Osteocyte (in vitro differentiated cells): ENCODE results near the gene TRIM27. TPM values are rescaled to one million over a fixed set of nuclear protein-coding genes. Genes with fewer than 3 reads are reported as not detected.
"Not testable (repeated sequence)": the region's sequence is repeated elsewhere in the genome, so short reads cannot be mapped to it uniquely, and the experiment has no call there.

ENCODE experiments used
- DNase-seq: peaks from one replicate; pipeline ENCODE4 v3.0.0; 2021; ENCODE audit warnings: mixed read lengths; ENCODE audit not compliant: unreplicated experiment; ENCODE audit errors: extremely low spot score
- H3K27ac Mint-ChIP-seq: one replicate; pipeline ENCODE4 v1.8.0; 2021; ENCODE audit warnings: mild to moderate bottlenecking, mixed read lengths; ENCODE audit not compliant: unreplicated experiment
- H3K27me3 Mint-ChIP-seq: one replicate; pipeline ENCODE4 v1.8.0; 2021; ENCODE audit warnings: mixed read lengths; ENCODE audit not compliant: unreplicated experiment
- H3K36me3 Mint-ChIP-seq: one replicate; pipeline ENCODE4 v1.8.0; 2021; ENCODE audit warnings: mixed read lengths; ENCODE audit not compliant: unreplicated experiment
- H3K4me1 Mint-ChIP-seq: one replicate; pipeline ENCODE4 v1.8.0; 2021; ENCODE audit warnings: mixed read lengths; ENCODE audit not compliant: unreplicated experiment
- H3K4me3 Mint-ChIP-seq: one replicate; pipeline ENCODE4 v1.8.0; 2021; ENCODE audit warnings: mild to moderate bottlenecking, moderate library complexity, mixed read lengths; ENCODE audit not compliant: unreplicated experiment
- H3K9me3 Mint-ChIP-seq: one replicate; pipeline ENCODE4 v1.8.0; 2021; ENCODE audit warnings: mixed read lengths; ENCODE audit not compliant: unreplicated experiment
- total RNA-seq: library from RNA; stranded (reverse); gene quantifications from 2 replicates; pipeline ENCODE4 v1.2.1, GENCODE V29; 2021
- TF ChIP-seq, protein P1 (sequence below): fragments of 200-600 bp; sonication (generic); IDR thresholded peaks from 2 replicates; pipeline ENCODE4 v1.5.0; 2021; ENCODE audit warnings: antibody characterized with exemption, mild to moderate bottlenecking, moderate library complexity

TRIM27 gene
- total RNA-seq, 1 donor from 2014 or later: 58.3 TPM

DNA sequence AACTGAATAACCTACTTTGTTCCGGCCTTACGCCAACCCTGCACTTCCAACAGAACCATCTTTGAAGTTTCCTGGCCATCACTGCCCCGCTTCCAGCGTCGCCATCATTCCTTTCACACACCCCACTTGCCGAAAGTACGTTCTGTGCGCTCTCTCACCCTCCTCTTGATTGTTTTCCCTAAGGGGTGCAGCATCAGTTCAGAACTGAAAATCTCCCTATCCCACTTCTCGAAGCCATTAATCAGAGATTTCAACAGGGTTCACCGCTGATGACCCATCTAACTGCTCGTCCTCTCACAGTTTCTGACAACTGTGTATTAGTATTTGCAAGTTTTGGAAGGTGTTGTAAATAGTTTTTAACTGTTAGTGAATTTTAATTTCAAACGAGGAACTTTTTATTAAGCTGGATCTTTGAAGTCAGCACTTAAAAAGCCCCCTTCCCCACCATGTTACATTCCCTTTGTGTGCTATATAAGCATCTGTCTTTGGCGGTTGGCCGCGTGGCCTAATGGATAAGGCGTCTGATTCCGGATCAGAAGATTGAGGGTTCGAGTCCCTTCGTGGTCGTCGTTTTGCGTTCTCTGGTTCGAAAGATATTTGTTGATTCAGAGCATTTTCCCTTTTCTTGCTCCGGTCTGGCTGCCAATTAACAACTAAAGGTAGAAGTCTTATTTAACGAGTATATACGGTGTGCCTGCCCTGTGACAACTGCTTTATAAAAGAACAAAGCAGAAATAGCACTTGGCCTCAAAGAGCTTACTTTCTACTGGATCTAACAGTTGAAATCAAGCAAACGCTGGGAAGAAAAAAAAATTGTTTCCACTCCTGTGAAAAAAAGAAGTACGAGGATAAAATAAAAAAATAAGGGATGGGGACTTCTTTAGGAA lies 42.6 kb downstream of the TRIM27 start:
- Mint-ChIP-seq H3K27me3 (peaks cover 32% of the 10 kb centered on the region), H3K27ac (peak overlapping the region; percentile 64), H3K36me3 (no peaks in the 10 kb centered on the region), H3K4me1 (peaks cover 10% of the 10 kb centered on the region), H3K4me3 (peak overlapping the region; percentile 85), H3K9me3 (no peaks in the 10 kb centered on the region)
- peak; percentile 90 for DNase-seq
- TF ChIP-seq, protein P1, sequence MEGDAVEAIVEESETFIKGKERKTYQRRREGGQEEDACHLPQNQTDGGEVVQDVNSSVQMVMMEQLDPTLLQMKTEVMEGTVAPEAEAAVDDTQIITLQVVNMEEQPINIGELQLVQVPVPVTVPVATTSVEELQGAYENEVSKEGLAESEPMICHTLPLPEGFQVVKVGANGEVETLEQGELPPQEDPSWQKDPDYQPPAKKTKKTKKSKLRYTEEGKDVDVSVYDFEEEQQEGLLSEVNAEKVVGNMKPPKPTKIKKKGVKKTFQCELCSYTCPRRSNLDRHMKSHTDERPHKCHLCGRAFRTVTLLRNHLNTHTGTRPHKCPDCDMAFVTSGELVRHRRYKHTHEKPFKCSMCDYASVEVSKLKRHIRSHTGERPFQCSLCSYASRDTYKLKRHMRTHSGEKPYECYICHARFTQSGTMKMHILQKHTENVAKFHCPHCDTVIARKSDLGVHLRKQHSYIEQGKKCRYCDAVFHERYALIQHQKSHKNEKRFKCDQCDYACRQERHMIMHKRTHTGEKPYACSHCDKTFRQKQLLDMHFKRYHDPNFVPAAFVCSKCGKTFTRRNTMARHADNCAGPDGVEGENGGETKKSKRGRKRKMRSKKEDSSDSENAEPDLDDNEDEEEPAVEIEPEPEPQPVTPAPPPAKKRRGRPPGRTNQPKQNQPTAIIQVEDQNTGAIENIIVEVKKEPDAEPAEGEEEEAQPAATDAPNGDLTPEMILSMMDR: no peak

- Mint-ChIP-seq H3K4me1 (peaks cover 10% of the 10 kb centered on the region), H3K27me3 (peaks cover 35% of the 10 kb centered on the region), H3K27ac (peak overlapping the region; percentile 64), H3K4me3 (peak overlapping the region; percentile 85), H3K36me3 (no peaks in the 10 kb centered on the region), H3K9me3 (no peaks in the 10 kb centered on the region)
- DNase-seq: no peak
- TF ChIP-seq, protein P1: no peak
These were observed 43.3 kb downstream of the TRIM27 start for GRCh38 chr6:28880519-28880893.

GRCh38 chr6:28876710-28877109 lies 47.1 kb downstream of the TRIM27 start:
- peaks cover 34% of the 10 kb centered on the region for H3K27me3 Mint-ChIP-seq
- TF ChIP-seq, protein P1: no peak

GRCh38 chr6:28875191-28875747 lies 48.5 kb downstream of the TRIM27 start:
- Mint-ChIP-seq H3K4me3 (no peak overlapping the region), H3K27ac (no peak overlapping the region), H3K4me1 (peaks cover 2% of the 10 kb centered on the region), H3K9me3 (no peaks in the 10 kb centered on the region), H3K27me3 (peaks cover 34% of the 10 kb centered on the region), H3K36me3 (no peaks in the 10 kb centered on the region)
- no peak for DNase-seq
- TF ChIP-seq, protein P1: no peak

More at GRCh38 chr6:28876710-28877109, 47.1 kb downstream of the TRIM27 start:
- no peak for DNase-seq
- H3K27ac Mint-ChIP-seq: no peak overlapping the region
- H3K4me3 Mint-ChIP-seq: no peak overlapping the region
- H3K36me3 Mint-ChIP-seq: no peaks in the 10 kb centered on the region
- peaks cover 10% of the 10 kb centered on the region for H3K4me1 Mint-ChIP-seq
- no peaks in the 10 kb centered on the region for H3K9me3 Mint-ChIP-seq

- DNase-seq, H3K4me1 Mint-ChIP-seq, H3K9me3 Mint-ChIP-seq, H3K27ac Mint-ChIP-seq, H3K36me3 Mint-ChIP-seq, H3K4me3 Mint-ChIP-seq: not testable (repeated sequence)
- peaks cover 19% of the 10 kb centered on the region for H3K27me3 Mint-ChIP-seq
These were observed 51.5 kb downstream of the TRIM27 start for GRCh38 chr6:28872157-28872817.
